Measurements from ENCODE around the gene SNX25. TPM values are rescaled to one million over a fixed set of nuclear protein-coding genes. Genes with fewer than 3 reads are reported as not detected.

The SNX25 gene
- total RNA-seq, 3 donors from 2014 or later (not counting 1 experiment from before 2014, with no cell fraction given), result 15.5 to 18.0 (median 16.6) TPM

DNA sequence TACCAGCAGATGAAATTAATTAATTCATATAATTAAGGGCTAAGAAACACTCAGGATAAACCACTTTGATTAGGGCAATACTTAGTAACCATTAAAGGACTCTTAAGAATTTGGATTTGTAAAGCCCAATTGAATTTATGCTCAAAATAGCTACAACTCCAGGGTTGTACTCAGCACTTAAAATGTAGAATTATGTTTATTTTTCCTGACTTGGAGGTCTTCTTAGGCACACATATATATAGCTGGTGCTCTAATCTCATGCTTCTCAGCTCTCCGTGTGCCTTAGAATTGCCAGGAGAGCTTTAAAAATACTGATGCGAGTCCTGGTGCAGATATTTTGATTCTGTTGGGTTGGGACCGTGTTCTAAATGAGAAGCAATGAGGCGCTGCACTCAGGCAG, 77.6 kb downstream of the SNX25 start:
- no peaks in the 10 kb centered on the region for H3K9me3 ChIP-seq (ENCODE audit: control insufficient read depth, insufficient read depth, low read length)
- Mint-ChIP-seq H3K27me3 (ENCODE audit: low read depth in 2 of 2) (no peaks in the 10 kb centered on the region), H3K4me1 (peaks cover 0 to 4% of the 10 kb centered on the region in 2 donors), H3K36me3 (no peaks in the 10 kb centered on the region), H3K4me3 (no peak overlapping the region), H3K27ac (no peak overlapping the region), H3K9me3 (no peaks in the 10 kb centered on the region)
- 97% methylated on average over 4 of the region's 4 CpGs for WGBS (ENCODE audit: insufficient coverage)
- intact Hi-C loops (cut with micrococcal nuclease), result no loop called here
- no peak overlapping the region for H3K27ac ChIP-seq (ENCODE audit: low read length)
- DNase-seq, result no peak
- H3K36me3 ChIP-seq (ENCODE audit: control insufficient read depth, insufficient read depth, low read length), result peaks cover 5% of the 10 kb centered on the region
- H3K27me3 ChIP-seq (ENCODE audit: control insufficient read depth, insufficient read depth, low read length), result no peaks in the 10 kb centered on the region
- no peaks in the 10 kb centered on the region for H3K4me1 ChIP-seq (ENCODE audit: control insufficient read depth, insufficient read depth, low read length)
- TF ChIP-seq, protein P1, sequence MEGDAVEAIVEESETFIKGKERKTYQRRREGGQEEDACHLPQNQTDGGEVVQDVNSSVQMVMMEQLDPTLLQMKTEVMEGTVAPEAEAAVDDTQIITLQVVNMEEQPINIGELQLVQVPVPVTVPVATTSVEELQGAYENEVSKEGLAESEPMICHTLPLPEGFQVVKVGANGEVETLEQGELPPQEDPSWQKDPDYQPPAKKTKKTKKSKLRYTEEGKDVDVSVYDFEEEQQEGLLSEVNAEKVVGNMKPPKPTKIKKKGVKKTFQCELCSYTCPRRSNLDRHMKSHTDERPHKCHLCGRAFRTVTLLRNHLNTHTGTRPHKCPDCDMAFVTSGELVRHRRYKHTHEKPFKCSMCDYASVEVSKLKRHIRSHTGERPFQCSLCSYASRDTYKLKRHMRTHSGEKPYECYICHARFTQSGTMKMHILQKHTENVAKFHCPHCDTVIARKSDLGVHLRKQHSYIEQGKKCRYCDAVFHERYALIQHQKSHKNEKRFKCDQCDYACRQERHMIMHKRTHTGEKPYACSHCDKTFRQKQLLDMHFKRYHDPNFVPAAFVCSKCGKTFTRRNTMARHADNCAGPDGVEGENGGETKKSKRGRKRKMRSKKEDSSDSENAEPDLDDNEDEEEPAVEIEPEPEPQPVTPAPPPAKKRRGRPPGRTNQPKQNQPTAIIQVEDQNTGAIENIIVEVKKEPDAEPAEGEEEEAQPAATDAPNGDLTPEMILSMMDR (IDR thresholded peaks at IDR 0.05), result no peak
- no peak for ATAC-seq
- H3K4me3 ChIP-seq (ENCODE audit: low read length), result no peak overlapping the region

DNA sequence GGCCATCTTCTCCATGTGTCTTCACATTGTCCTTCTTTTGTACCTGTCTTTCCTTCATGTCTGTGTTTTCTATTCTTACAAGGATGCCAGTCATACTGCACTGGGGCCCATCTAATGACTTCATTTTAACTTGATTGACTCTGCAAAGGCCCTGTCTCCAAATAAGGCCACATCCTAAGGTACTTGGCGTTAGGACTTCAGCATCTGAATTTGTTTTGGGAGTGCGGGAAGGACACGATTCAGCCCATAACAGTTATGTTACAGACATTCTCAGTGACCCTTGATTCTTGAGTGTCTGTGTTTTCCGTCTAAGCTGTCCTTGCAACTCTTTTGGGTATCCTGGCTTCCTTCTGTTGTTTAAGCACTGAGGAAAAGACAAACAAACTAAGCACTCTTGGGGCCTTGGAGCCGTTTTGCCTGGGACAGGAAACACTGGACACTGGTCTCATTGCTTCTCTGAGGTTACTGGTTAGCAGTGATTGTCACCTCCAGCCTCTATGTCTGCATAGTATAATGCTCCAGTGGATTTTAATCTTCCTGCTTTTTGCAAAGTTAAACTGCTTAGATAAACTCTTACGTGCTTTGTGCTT, 80.7 kb downstream of the SNX25 start:
- DNase-seq (no peak), ATAC-seq (no peak)
- TF ChIP-seq, protein P1 (IDR thresholded peaks at IDR 0.05), result no peak
- Histone ChIP-seq H3K9me3 (ENCODE audit: control insufficient read depth, insufficient read depth, low read length) (no peaks in the 10 kb centered on the region), H3K4me1 (ENCODE audit: control insufficient read depth, insufficient read depth, low read length) (no peaks in the 10 kb centered on the region), H3K36me3 (ENCODE audit: control insufficient read depth, insufficient read depth, low read length) (peaks cover 11% of the 10 kb centered on the region), H3K4me3 (ENCODE audit: low read length) (no peak overlapping the region), H3K27ac (ENCODE audit: low read length) (no peak overlapping the region), H3K27me3 (ENCODE audit: control insufficient read depth, insufficient read depth, low read length) (no peaks in the 10 kb centered on the region)
- Mint-ChIP-seq H3K4me1 (no peaks in the 10 kb centered on the region), H3K27ac (no peak overlapping the region), H3K36me3 (no peaks in the 10 kb centered on the region), H3K9me3 (no peaks in the 10 kb centered on the region), H3K4me3 (no peak overlapping the region), H3K27me3 (ENCODE audit: low read depth in 2 of 2) (no peaks in the 10 kb centered on the region)
- 96% methylated on average over 6 of the region's 6 CpGs for whole genome bisulfite sequencing (ENCODE audit: insufficient coverage)
- intact Hi-C loops (cut with micrococcal nuclease), result no loop called here

DNA sequence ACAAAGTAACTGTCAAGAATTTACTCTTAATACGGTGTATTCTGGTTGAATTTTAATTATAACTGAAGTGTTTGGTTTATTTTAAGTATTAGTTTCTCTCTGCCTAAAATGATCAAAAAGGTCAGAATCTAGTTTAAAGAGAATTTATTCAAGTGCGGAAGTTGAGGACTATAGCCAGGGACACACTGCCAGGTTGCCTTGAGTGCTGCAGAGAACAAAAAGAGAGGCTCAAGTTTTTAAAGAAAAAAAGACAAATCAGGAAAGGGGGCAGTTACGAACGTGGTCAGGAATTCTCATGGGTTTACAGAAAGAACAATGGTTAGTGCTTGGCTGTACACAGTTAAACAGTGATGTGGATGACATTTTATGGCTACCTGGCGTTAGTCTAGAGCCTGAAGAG, 81.3 kb downstream of the SNX25 start:
- H3K4me3 ChIP-seq (ENCODE audit: low read length), result no peak overlapping the region
- H3K36me3 ChIP-seq (ENCODE audit: control insufficient read depth, insufficient read depth, low read length), result peaks cover 11% of the 10 kb centered on the region
- H3K4me1 ChIP-seq (ENCODE audit: control insufficient read depth, insufficient read depth, low read length), result no peaks in the 10 kb centered on the region
- WGBS (ENCODE audit: insufficient coverage), result 67% methylated on average over 4 of the region's 5 CpGs
- no peak overlapping the region for H3K27ac Mint-ChIP-seq
- no peak overlapping the region for H3K4me3 Mint-ChIP-seq
- TF ChIP-seq, protein P1 (IDR thresholded peaks at IDR 0.05), result no peak
- no peak for ATAC-seq
- H3K27me3 Mint-ChIP-seq (ENCODE audit: low read depth in 2 of 2), result no peaks in the 10 kb centered on the region
- no peaks in the 10 kb centered on the region for H3K9me3 ChIP-seq (ENCODE audit: control insufficient read depth, insufficient read depth, low read length)
- no peaks in the 10 kb centered on the region for H3K36me3 Mint-ChIP-seq
- intact Hi-C loops (cut with micrococcal nuclease), result no loop called here
- H3K27me3 ChIP-seq (ENCODE audit: control insufficient read depth, insufficient read depth, low read length), result no peaks in the 10 kb centered on the region
- H3K4me1 Mint-ChIP-seq, result no peaks in the 10 kb centered on the region
- DNase-seq, result no peak
- H3K27ac ChIP-seq (ENCODE audit: low read length), result no peak overlapping the region
- H3K9me3 Mint-ChIP-seq, result no peaks in the 10 kb centered on the region

DNA sequence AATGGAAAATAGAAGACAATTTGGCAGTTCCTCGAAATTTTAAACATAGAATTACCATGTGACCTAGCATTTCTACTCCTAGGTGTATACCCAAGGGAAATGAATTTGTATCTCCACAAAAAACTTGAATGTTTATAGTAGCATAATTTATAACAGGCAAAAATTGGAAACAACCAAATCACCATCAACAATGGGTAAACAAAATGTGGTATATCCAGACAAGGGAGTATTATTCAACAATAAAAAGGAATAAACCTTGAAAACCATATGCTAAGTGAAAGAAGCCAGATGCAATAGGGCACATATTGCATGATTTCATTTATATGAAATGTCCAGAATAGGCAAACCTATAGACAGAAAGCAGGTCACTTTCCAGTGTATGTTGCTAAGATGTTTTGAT, 83.8 kb downstream of the SNX25 start:
- no peak for ATAC-seq
- Histone ChIP-seq H3K9me3 (ENCODE audit: control insufficient read depth, insufficient read depth, low read length) (no peaks in the 10 kb centered on the region), H3K4me3 (ENCODE audit: low read length) (no peak overlapping the region), H3K27ac (ENCODE audit: low read length) (no peak overlapping the region), H3K27me3 (ENCODE audit: control insufficient read depth, insufficient read depth, low read length) (no peaks in the 10 kb centered on the region), H3K4me1 (ENCODE audit: control insufficient read depth, insufficient read depth, low read length) (no peaks in the 10 kb centered on the region), H3K36me3 (ENCODE audit: control insufficient read depth, insufficient read depth, low read length) (peaks cover 11% of the 10 kb centered on the region)
- Mint-ChIP-seq H3K27ac (no peak overlapping the region), H3K27me3 (ENCODE audit: low read depth in 2 of 2) (no peaks in the 10 kb centered on the region), H3K9me3 (no peaks in the 10 kb centered on the region), H3K4me1 (no peaks in the 10 kb centered on the region), H3K4me3 (no peak overlapping the region), H3K36me3 (no peaks in the 10 kb centered on the region)
- intact Hi-C loops (cut with micrococcal nuclease), result no loop called here
- DNase-seq, result no peak
- TF ChIP-seq, protein P1 (IDR thresholded peaks at IDR 0.05), result no peak
- WGBS (ENCODE audit: insufficient coverage), result no CpG with 5 or more reads among the region's 1 CpG

Measured in natural killer cell (primary cell).